ENCODE data around the gene RSU1.
A peak's percentile ranks its signal among the peaks of the same experiment; 100 is the strongest.

The RSU1 gene

GRCh38 chr10:16656895-16657294 lies 160.3 kb downstream of the RSU1 start:
- DNase-seq: no peak

GRCh38 chr10:16653224-16653623 lies 164.0 kb downstream of the RSU1 start:
- DNase-seq: no peak

- DNase-seq: no peak
These were observed 165.1 kb downstream of the RSU1 start for GRCh38 chr10:16652154-16652553.

- no peak for DNase-seq
These were observed 167.5 kb downstream of the RSU1 start for GRCh38 chr10:16649757-16650156.

- no peak for DNase-seq
These were observed 168.9 kb downstream of the RSU1 start for GRCh38 chr10:16648366-16648765.

GRCh38 chr10:16646181-16647059 lies 170.8 kb downstream of the RSU1 start:
- DNase-seq: no peak

GRCh38 chr10:16644146-16644545 lies 173.1 kb downstream of the RSU1 start:
- peak in 1 of 3 donors; percentile 3 for DNase-seq

- DNase-seq: no peak
These were observed 173.7 kb downstream of the RSU1 start for GRCh38 chr10:16643502-16643901.

GRCh38 chr10:16640153-16640552 lies 177.1 kb downstream of the RSU1 start:
- DNase-seq: no peak

- no peak for DNase-seq
These were observed 177.8 kb downstream of the RSU1 start for GRCh38 chr10:16639471-16639870.

GRCh38 chr10:16632996-16633395 lies 184.2 kb downstream of the RSU1 start:
- no peak for DNase-seq

GRCh38 chr10:16626697-16627096 lies 190.5 kb downstream of the RSU1 start:
- DNase-seq: no peak

GRCh38 chr10:16612981-16613355 lies 204.3 kb downstream of the RSU1 start:
- no peak for DNase-seq

GRCh38 chr10:16612115-16612980 lies 204.9 kb downstream of the RSU1 start:
- peak; percentile 22 to 32 (median 30) for DNase-seq

GRCh38 chr10:16611037-16611436 lies 206.2 kb downstream of the RSU1 start:
- peak in 1 of 3 donors; percentile 8 for DNase-seq

- DNase-seq: no peak
These were observed 208.0 kb downstream of the RSU1 start for GRCh38 chr10:16609211-16609610.

- no peak for DNase-seq
These were observed 210.3 kb downstream of the RSU1 start for GRCh38 chr10:16606923-16607322.

GRCh38 chr10:16606421-16606820 lies 210.8 kb downstream of the RSU1 start:
- peak in 1 of 3 donors; percentile 2 for DNase-seq

- no peak for DNase-seq
These were observed 213.9 kb downstream of the RSU1 start for GRCh38 chr10:16603308-16603707.

GRCh38 chr10:16602104-16602775 lies 215.0 kb downstream of the RSU1 start:
- DNase-seq: no peak

GRCh38 chr10:16599662-16600061 lies 217.6 kb downstream of the RSU1 start:
- no peak for DNase-seq

GRCh38 chr10:16597656-16598055 lies 219.6 kb downstream of the RSU1 start:
- DNase-seq: peak in 2 of 3 donors; percentile 4 to 14

GRCh38 chr10:16592378-16592777 lies 224.8 kb downstream of the RSU1 start:
- DNase-seq: no peak
